Stimulated activated CD4-positive, alpha-beta T cell treated with anti-CD3 and anti-CD28 coated beads, TNF-alpha, amount 100 ng/mL, for 4 hours (primary cell): Measurements from ENCODE around the gene F2R.
"Not testable (repeated sequence)": the region's sequence is repeated elsewhere in the genome, so short reads cannot be mapped to it uniquely, and the experiment has no call there.

Experiments
- DNase-seq, 3 experiments: peaks; one replicate each; pipeline ENCODE4 v3.0.0-alpha.2; 2020; ENCODE audit warnings: low read depth in 3 of 3

F2R gene

DNA sequence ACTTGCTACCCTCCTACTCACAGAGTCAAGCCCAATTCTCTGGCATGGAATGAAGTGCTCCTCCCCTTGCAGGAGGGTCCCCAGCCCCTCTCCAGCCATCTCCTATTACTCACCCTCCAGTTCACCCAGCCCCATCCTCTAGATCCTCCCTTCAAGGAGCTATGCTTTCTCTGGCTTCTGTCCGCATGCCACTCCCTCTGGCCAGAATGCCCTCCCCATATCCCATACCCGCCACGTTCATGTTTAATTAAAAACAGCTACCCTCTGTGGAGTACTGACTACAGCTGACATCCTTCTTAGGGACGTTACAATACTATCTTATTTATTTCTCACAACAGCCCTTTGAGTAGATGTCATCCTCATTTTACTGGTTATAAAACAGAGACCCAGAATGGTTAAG is 3.0 kb downstream of the F2R start:
- no peak for DNase-seq

DNA sequence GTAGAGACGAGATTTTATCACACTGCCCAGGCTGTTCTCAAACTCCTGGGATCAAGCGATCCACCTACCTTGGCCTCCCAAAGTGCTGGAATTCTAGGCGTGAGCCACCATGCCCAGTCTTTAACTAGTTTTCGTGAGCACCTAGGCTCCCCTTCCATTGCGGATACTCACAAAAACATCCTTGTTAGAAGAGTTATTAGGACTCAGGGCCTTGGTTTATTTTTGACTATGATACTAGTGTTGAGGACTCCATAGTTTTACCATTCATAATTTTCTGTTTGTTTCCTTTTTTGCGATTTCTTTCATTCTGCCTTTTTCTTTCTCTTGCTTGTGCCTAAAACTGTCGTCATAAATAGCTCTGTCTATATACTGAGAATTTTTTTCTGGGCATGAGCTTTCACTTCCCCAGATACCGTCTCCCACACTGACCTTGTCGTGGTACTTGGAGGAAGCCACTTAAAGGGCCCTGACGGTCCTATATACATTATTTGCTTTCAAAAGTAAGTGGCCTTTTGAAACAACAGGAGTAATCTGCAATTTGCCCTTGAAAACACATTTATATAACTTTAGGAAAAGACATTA is 5.2 kb downstream of the F2R start:
- no peak for DNase-seq

DNA sequence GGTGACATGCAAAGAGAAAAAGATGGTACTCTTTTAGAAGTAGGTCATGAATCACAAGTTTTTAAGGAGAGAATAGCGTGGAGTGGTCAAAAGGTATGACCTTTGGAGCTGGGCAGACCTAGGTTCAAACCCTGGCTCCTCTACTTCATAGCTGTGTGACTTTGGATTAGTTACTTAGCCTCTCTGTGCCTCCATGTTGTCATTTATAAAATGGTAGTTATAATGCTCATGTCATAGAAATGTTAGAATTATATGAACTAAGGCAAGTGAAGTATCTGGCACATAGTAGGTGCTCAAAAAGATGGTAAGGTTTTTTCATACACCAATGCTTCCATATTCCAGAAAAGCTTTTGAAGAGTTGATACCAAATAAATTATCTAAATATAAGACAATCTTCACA is 7.3 kb downstream of the F2R start:
- no peak for DNase-seq

DNA sequence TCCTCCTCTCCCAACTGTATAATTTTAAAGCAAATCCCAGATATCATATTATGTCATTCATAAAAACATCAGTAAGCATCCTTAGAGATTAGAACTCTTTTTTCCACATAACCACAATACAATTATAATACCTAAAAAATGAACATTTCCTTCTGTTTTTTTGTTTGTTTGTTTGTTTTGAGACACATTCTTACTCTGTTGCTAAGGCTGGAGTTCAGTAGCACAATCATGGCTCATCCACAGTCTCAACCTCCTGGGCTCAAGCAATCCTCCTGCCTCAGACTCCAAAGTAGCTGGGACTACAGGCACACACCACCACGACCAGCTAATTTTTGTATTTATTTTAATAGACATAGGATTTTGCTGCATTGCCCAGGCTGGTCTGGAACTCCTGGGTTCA is 8.0 kb downstream of the F2R start:
- no peak for DNase-seq

DNA sequence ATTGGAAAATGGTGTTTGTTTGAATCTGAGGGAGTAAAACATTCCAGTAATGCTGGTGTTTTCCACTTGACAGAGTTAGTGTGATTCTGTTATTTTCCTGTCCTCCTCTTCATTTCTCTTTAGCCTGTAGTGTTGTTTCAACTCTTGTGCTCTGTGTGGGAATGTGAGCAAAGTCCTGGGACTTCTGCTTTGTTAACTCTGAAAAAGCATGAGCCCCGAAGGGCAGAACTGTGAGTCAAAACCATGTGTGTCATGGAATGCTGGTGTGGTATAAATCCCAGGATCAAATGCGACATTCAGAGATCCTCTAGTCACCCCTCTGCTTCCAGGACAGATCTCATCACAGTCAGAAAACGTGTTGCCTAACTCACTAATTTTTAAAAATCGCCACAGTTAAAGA is 8.9 kb downstream of the F2R start:
- DNase-seq = no peak

DNA sequence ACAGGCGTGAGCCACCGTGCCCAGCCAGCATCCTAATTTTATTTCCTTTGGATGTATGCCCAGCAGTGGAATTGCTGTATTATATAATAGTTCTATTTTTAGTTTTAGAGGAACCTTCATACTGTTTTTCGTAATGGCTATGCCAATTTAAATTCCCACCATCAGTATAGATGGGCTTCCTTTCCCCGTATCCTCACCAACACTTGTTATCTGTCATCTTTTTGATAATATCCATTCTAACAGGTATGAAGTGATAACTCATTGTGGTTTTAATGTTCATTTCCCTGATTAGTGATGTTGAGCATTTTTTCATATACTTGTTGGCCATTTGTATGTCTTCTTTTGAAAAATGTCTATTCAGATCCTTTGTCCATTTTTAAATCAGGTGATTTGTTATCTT is 13.0 kb downstream of the F2R start:
- DNase-seq = no peak

DNA sequence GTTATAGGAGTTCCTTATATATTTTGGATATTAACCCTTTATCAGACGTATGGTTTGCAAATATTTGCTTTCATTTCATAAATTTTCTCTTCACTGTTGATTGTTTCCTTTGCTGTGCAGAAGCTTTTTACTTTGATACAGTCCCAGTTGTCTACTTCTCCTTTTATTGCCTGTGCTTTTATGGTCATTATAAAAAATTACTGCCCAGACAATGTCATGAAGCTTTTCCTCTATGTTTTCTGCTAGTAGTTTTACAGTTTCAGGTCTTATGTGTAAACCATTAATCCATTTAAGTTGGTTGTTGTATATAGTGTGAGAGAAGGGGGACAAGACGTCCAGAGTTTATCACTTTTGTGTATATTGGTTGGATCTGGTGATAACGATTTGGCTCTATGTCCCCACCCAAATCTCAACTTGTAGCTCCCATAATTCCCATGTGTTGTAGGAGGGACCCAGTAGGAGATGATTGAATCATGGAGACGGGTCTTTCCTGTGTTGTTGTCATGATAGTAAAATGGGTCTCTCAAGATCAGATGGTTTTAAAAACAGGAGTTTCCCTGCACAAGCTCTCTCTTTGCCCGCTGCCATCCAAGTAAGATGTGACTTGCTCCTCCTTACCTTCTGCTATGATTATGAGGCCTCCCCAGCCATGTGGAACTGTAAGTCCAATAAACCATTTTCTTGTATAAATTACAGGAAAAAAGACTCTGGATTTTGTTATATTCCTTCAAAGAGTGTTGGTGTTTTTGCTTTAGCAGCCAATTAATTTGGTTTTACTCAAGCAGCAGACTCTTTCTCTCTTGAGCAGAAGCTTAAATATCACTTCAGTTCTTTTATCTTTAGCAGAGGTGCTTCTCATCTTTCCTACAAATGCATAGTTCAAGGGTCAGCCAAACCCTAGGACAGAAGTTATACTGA is 13.7 kb downstream of the F2R start:
- no peak for DNase-seq

DNA sequence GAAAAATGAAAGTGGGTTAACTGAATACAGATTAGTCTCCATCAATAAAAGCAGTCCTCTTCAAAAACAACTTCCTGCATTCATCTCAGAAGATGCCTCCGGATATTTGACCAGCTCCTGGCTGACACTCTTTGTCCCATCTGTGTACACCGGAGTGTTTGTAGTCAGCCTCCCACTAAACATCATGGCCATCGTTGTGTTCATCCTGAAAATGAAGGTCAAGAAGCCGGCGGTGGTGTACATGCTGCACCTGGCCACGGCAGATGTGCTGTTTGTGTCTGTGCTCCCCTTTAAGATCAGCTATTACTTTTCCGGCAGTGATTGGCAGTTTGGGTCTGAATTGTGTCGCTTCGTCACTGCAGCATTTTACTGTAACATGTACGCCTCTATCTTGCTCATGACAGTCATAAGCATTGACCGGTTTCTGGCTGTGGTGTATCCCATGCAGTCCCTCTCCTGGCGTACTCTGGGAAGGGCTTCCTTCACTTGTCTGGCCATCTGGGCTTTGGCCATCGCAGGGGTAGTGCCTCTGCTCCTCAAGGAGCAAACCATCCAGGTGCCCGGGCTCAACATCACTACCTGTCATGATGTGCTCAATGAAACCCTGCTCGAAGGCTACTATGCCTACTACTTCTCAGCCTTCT is 16.6 kb downstream of the F2R start:
- no peak for DNase-seq

DNA sequence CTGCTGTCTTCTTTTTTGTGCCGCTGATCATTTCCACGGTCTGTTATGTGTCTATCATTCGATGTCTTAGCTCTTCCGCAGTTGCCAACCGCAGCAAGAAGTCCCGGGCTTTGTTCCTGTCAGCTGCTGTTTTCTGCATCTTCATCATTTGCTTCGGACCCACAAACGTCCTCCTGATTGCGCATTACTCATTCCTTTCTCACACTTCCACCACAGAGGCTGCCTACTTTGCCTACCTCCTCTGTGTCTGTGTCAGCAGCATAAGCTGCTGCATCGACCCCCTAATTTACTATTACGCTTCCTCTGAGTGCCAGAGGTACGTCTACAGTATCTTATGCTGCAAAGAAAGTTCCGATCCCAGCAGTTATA is 17.1 kb downstream of the F2R start:
- no peak for DNase-seq

DNA sequence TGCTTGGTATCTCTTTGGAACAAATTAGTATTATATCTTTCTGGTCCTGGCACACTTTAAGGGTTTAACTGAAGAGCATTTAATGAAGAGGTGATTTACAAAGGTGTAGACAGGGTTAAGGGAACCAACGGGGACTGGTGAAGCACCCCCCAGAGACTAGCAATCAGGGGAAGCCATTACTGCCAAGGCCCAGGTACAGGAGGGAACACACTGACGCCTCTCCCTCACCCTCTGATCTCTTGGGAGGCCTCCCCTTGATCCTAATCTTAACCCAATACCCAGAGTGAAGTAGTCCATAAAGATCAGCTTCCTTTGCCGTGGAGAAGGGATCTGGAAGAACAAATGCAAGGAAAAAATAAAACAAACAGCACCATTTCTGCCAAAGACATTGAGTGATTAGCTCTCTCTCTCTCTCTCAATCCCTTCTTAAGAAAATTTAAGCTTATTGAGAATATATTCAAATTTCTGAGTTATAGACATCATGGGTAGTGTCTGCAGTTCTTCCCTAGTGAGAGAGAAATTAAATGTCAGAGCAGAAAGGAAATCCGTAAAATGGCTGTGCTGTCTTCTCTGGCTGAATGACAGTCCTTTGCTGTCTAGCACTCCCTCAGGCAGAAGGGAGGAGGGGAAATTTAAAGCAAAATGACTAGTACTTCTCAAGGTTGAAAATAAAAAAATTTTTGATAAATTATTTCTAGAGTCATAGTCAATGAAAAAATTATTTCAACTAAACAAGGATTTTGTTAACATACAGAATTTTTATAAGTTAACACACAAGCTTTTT is 20.0 kb downstream of the F2R start:
- no peak for DNase-seq

DNA sequence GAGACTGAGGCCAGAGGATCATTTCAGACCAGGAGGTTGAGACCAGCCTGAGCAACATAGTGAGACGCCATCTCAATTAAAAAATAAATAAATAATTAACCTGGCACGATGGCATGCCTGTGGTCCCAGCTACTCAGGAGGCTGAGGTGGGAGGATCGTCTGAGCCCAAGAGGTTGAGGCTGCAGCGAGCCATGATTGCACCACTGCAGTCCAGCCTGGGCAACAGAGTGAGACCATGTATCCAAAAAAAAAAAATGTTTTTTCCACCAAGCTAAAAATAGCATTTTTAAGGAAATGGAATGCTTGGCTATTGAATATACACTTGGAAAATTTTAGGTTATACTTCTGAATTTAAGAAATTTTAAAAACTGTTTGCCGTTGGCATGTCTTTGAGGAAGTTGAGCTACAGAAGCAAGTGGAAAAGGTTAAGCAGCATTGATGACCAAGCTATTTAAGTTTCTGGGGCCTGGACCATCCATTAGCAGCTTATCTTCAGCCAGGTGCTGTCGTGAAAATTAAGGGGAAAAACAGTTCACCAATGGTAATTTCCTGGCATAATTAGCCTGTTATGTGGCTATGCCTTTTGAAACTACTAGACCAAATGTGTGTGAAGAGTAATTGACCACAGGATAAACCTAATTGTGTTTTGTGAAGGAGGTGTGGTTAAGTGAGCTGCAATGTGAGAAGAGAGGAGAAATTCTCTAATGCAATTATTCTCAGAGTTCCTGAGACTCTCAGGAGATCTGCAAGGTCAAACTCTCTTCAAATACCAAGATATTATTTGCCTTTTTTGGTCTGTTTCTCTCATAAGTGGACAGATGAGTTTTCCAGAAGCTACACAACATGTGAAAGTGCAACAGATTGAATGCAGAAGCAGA is 21.0 kb downstream of the F2R start:
- no peak for DNase-seq

DNA sequence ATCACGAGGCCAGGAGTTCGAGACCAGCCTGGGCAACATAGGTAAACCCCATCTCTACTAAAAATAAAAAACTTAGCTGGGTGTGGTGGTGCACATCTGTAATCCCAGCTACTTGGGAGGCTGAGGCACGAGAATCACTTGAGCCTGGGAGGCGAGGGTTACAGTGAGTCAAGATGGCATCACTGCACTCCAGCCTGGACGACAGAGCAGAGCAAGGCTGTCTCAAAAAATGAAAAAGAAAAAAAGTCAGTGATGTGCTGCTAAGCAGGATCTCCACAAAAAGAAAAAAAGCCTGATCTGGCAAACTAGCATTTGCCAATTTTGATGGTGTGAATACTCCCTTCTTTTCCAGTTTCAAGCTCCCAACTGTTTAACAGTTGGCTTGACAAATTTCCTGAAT is 21.9 kb downstream of the F2R start:
- no peak for DNase-seq

DNA sequence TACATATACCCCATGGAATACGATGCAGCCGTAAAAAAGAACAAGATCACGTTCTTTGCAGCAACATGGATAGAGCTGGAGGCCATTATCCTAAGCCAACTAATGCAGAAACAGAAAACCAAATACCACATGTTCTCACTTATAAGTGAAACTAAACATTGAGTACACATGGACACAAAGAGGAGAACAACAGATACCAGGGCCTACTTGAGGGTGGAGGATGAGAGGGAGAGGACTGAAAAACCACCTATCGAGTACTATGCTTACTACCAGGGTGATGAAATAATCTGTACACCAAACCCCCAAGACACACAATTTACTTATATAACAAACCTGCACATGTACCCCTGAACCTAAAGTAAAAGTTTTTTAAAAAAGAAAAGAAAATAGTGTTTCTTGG is 25.6 kb downstream of the F2R start:
- DNase-seq = not testable (repeated sequence)

DNA sequence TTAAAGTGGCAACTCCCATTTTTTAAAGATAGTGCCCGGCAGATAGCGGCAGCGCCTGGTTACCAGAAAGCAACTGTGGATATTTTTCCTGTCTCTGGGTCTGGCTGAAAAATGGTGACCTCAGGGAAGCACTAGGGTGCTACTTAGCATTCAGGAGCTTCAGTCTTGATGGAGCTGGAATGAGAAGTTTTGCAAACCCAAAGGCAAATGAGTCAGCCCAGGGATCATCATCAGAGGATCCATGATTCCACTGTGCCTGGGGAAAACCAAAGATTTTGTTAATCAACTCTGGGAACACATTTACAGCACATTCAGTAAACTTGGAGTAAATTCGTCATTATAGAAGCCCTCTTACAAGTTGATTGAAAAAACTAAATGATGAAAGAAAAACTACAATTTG is 26.7 kb downstream of the F2R start:
- no peak for DNase-seq

DNA sequence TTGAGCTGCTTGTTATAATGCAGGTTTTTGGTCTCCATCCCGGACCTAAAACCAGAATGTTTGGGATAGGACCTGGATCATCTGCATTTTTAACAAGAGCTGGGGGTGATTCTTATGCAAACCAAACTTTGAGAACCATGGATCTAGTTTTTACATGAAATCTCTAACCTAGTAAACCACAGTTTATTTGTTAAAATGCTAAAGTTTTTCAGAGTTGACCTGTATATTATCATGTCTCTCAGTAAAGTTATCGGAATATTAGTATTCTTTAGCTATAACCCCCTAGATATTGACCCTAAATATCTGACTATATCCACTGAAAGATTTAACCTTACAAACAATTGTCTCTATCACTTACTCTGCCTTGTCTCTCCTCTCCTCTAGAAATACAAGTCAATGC is 28.7 kb downstream of the F2R start:
- DNase-seq = no peak

DNA sequence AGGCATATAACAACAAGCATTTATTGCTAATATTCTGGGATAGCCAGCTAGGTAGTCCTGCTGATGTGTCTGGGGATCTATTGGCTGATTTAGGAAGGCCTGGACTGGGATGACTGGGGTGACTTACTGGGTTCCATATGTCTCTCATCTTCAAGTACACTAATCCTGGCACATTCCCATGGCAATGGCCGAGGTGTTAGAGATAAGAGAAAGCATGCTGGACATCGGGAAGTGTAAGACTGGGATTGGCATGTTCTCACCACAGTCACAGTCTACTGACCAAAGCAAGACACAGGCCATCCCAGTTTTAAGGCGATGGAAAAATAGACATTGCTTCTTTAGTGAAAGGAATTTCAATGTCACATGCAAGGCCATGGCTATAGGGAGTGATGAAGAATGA is 29.7 kb downstream of the F2R start:
- no peak for DNase-seq

DNA sequence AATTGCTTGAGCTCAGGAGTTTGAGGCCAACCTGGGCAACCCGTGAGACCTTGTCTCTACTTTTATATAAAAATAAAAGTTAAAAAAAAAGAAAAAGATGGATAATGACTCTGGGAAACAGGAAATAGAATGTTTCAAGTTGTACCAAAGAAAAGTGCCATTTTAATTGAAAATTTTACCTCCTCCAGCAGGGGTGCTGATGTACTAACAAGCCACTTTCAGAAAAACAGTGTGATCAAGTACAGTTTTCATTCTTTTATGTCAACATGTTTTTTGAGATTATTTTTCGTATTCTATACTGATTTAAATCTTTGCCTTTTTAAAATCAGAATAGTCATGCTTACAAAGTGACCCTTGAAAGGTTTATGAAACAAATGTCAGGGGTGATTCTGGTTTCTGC is 30.8 kb downstream of the F2R start:
- no peak for DNase-seq

DNA sequence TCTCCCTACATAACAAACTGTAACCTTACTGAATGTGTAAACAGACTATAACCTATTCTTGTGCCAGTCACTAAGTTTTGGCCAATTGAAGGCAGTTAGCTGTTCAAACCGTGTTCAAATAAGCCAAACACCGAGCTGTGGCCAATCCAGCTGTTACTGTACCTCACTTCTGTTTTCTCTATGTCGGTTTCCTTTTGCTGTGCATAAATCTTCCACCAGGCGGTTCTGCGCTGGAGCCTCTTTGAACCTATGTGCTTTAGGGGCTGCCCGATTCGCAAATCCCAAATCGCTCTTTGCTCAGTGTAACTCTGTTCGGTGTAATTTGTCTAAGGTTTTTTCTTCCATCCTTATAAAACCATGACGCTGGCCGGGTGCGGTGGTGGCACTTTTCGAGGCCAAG is 31.8 kb downstream of the F2R start:
- DNase-seq = no peak

DNA sequence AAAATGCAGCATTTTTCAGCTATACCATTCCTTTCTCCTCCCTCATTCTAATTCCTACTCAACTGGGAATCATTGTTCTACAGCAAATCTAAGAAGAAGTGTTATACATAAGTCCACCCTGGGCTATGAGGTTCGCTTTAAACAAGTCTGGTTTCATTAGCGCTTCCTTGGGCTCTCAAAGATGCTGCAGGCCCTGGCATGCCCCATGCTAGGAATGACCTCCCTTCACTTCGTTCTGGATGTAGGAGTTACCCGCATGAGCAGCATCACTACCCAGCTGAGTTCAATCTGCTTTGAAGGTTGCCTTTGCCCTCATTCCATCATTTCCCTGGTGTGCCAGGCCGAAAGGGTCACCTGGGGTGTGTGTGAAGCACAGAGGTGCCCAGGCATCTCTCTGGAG is 35.4 kb downstream of the F2R start:
- no peak for DNase-seq

DNA sequence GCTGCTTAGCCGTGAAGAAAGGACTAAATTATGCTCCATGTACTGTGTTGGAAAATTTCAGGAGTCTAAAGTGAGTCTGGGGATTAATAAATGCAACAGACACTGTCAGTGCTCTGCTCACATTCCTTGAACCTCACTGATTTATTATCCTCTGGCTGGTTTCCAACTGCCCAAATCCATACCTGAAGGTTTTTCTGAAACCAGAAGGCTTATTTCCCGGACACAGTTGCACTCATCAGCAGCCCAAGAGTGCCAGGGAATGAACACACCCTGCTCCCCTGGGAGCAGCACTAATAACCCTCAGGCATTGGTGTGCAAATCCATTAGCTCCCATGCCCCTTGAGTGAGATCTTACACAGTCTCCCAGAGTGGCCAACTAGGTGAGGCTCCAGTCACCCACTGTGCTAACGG is 38.7 kb downstream of the F2R start:
- no peak for DNase-seq
